Stimulated activated CD8-positive, alpha-beta memory T cell treated with anti-CD3 and anti-CD28 coated beads, Interleukin-7, amount 100 ng/mL, for 4 hours (primary cell): ENCODE measurements around the gene HENMT1.
A peak's percentile ranks its signal among the peaks of the same experiment; 100 is the strongest.
"Not testable (repeated sequence)": the region's sequence is repeated elsewhere in the genome, so short reads cannot be mapped to it uniquely, and the experiment has no call there.

Experiments used
- DNase-seq, 2 donors: peaks; one replicate each; pipeline ENCODE4 v3.0.0-alpha.2; 2020; ENCODE audit warnings: low read depth in 2 of 2

HENMT1 gene

GRCh38 chr1:108671143-108671542 is 10.2 kb upstream of the HENMT1 start:
- DNase-seq, result no peak

GRCh38 chr1:108670131-108670773 is 9.4 kb upstream of the HENMT1 start:
- no peak for DNase-seq

DNA sequence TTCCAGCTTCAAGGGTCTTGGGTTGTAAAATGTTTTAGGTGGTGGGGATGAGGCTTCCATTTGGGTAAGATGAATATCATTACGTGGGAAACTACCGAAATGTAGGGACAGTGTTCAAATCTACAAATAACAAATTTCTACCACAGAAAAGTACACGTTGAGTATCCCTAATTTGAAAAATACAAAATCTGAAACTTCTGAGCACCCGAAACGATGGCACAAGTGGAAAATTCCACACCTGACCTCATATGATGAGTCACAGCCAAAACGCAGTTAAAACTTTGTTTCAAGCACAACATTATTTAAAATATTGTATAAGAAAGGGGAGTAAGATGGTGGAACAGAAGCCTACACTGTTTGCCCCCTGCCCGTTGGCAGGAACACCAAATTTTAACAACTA is 8.8 kb upstream of the HENMT1 start:
- no peak for DNase-seq

GRCh38 chr1:108668777-108669176 is 7.9 kb upstream of the HENMT1 start:
- DNase-seq, result no peak

GRCh38 chr1:108667422-108667821 is 6.5 kb upstream of the HENMT1 start:
- DNase-seq, result not testable (repeated sequence)

GRCh38 chr1:108665771-108666170 is 4.9 kb upstream of the HENMT1 start:
- DNase-seq, result no peak

GRCh38 chr1:108665067-108665466 is 4.2 kb upstream of the HENMT1 start:
- DNase-seq, result no peak

GRCh38 chr1:108664481-108664880 is 3.6 kb upstream of the HENMT1 start:
- no peak for DNase-seq

DNA sequence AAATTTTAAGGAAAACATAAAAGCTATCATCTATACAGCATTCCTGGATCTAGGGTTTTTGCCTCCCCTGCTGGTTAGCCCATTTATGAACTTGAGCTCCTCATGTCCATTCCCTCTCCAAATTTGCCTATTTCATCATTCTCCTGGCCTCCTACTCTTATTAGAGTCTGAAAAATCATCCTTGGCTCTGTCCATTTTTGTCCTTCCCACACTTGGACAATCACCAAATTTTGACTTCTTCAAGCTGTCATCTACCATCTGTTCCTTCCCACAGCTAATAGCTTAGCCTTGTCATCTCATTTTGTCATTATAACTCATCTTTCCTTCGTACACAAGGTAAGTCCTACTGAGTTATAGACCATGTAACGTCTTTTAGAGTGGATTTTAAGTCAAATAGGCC is 2.2 kb upstream of the HENMT1 start:
- DNase-seq, result no peak

GRCh38 chr1:108657356-108658080 is 3.4 kb downstream of the HENMT1 start:
- DNase-seq, result no peak

DNA sequence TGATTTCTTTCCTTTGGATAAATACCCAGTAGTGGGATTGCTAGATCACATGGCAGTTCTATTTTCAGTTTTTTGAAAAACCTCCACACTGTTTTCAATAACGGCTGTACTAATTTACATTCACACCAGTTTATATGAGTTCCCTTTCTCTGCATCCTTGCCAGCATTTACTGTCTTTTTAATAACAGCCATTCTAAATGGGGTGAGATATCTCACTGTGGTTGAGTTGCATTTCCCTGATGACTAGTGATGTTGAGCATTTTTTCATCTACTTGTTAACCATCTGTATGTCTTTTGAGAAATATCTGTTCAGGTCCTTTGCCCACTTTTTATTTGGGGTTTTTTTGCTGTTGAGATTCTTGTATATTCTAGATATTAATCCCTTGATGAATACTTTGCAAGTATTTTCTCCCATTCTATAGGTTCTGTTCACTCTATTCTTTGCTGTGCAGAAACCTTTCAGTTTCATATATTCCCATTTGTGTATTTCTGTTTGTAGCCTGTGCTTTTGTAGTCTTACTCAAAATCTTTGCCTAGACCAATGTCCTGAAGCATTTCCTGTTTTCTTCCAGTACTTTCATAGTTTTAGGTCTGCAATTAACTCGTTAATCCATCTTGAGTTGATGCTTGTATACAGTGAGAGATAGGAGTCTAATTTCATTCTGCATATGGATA is 7.3 kb downstream of the HENMT1 start:
- DNase-seq, result no peak

DNA sequence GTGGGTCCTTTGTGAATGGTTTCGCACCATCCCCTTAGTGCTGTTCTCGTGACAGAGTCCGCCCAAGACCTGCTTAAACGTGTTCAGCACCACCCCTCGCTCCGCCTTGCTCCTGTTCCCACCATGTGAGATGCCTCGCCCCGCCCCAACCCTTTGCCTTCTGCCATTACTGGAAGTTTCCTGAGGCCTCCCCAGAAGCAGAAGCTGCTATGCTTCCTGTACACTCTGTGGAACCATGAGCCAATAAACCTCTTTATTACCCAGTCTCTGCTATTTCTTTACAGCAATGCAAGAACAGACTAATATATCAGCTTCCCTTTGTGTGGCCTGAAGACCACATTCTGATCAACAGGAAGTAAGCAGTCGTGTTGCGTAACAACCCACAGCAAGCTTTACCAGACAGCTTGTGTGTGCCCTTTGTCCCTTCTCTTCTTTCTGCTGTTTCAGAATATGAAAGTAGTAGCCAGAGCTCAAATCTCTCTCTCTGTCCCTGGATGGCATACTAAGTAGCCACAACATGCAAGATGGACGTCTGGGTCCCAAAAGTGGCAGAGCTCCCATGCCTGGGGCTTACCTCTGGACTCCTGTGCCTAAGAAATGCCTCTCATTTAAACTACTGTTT is 14.1 kb downstream of the HENMT1 start:
- DNase-seq, result peak; percentile 70 to 74

DNA sequence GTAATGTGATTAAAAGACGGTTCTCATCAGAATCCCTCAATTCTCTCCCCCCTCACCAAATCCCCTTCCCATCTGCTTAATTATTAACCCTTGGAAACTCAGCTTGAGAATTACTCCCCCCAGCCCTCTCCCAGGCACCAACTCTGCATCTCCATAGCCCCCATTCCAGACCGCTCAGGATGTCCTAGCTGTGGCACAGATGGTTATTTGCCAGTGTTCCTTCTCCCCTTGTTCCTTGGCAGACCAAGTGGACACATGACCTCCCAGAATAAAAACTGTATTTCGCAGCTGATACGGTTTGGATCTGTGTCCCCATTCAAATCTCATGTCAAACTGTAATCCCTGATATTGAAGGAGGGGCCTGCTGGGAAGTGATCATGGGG is 14.6 kb downstream of the HENMT1 start:
- no peak for DNase-seq

DNA sequence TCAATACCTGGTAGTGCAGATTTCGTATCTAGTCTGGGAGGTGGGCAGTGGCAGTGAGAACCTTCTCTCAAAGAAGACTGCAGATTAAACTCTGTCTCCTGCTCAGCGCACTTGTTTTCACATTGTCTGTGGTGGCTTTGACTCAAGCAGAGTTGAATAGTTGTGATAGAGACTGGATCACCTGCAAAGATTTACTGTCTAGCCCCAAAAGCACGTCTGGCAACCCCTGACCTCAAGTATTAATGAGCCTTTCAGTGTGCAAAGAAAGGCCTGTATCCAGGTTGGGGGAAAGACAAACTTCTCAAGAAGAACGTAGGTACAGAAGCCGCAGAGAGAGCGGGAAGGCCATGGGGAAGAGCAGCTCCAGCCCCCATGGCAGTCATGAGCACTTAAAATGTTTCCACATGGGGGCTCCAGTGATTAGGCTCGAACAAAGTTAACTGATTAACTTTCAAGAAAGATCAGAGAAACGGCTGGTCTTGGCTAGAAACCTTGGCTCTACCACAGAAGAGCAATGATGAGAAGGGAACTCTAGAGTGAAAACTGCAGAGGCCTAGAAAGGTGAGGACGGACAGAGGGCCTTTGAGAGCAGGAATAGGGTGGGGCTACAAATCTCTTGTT is 15.2 kb downstream of the HENMT1 start:
- DNase-seq, result no peak

GRCh38 chr1:108644984-108645383 is 15.9 kb downstream of the HENMT1 start:
- peak in 1 of 2 donors; percentile 13 for DNase-seq

GRCh38 chr1:108643492-108644335 is 17.2 kb downstream of the HENMT1 start:
- DNase-seq, result peak in 1 of 2 donors; percentile 39

GRCh38 chr1:108640863-108641262 is 20.0 kb downstream of the HENMT1 start:
- DNase-seq, result not testable (repeated sequence)

DNA sequence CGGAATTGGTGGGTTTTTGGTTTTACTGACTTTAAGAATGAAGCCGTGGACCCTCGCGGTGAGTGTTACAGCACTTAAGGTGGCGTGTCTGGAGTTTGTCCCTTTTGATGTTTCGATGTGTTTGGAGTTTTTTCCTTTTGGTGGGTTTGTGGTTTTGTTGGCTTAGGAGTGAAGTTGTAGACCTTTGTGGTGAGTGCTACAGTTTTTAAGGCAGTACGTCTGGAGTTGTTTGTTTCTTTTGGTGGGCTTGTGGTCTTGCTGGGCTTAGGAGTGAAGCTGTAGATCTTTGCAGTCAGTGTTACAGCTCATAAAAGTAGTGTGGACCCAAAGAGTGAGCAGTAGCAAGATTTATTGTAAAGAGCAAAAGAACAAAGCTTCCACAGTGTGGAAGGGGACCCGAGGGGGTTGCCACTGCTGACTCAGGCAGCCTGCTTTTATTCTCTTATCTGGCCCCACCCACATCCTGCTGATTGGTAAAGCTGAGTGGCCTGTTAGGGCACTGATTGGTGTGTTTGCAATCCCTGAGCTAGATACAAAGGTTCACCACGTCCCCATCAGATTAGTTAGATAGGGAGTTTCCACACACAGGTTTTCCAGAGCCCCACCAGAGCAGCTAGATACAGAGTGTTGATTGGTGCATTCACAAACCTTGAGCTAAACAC is 20.9 kb downstream of the HENMT1 start:
- peak; percentile 47 to 51 for DNase-seq

- no peak for DNase-seq
Measured at GRCh38 chr1:108636876-108637275, 24.0 kb downstream of the HENMT1 start.

- DNase-seq, result no peak
Measured at GRCh38 chr1:108634521-108634920, 26.4 kb downstream of the HENMT1 start.

GRCh38 chr1:108628665-108629064 is 32.2 kb downstream of the HENMT1 start:
- no peak for DNase-seq
